Activated CD8-positive, alpha-beta memory T cell treated with anti-CD3 and anti-CD28 coated beads, Interleukin-2, amount 10 ng/mL, durations not matched to agents 7 days and 5 days (primary cell): ENCODE measurements around the gene SULT2A1. TPM values are rescaled to one million over a fixed set of nuclear protein-coding genes. Genes with fewer than 3 reads are reported as not detected.
A peak's percentile ranks its signal among the peaks of the same experiment; 100 is the strongest.
"Not testable (repeated sequence)": the region's sequence is repeated elsewhere in the genome, so short reads cannot be mapped to it uniquely, and the experiment has no call there.

Experiments used
- ATAC-seq: fragments of 150-1000 bp; cut with Tn5 transposase; one replicate; pipeline ENCODE4 v1.10.0; 2021; ENCODE audit warnings: moderate library complexity
- CTCF ChIA-PET: fragments of 350-600 bp; sonication (Branson Sonifier 250); formaldehyde crosslinking; loops from one replicate; lab custom pipeline; 2021; ENCODE audit warnings: antibody characterized with exemption; lab: Charles Lee
- DNase-seq: peaks from one replicate; pipeline ENCODE4 v3.0.0-alpha.2; 2020
- H3K27ac Mint-ChIP-seq: one replicate; pipeline ENCODE4 v1.8.0; 2021; ENCODE audit warnings: mild to moderate bottlenecking, mixed read lengths
- H3K27me3 Mint-ChIP-seq: one replicate; pipeline ENCODE4 v1.8.0; 2021; ENCODE audit warnings: mixed read lengths
- H3K36me3 Mint-ChIP-seq: one replicate; pipeline ENCODE4 v1.8.0; 2021; ENCODE audit warnings: mild to moderate bottlenecking, mixed read lengths
- H3K4me1 Mint-ChIP-seq: one replicate; pipeline ENCODE4 v1.8.0; 2021; ENCODE audit warnings: mixed read lengths
- H3K4me3 Mint-ChIP-seq: one replicate; pipeline ENCODE4 v1.8.0; 2021; ENCODE audit warnings: mild to moderate bottlenecking, moderate library complexity, mixed read lengths
- H3K9me3 Mint-ChIP-seq: one replicate; pipeline ENCODE4 v1.8.0; 2022; ENCODE audit warnings: low read depth, mixed read lengths
- total RNA-seq, 2 experiments: library from RNA; stranded (reverse); gene quantifications; one replicate each; pipeline ENCODE4 v1.2.3, GENCODE V29; 2021

SULT2A1 gene
- total RNA-seq, 2 experiments from 2014 or later: not detected

GRCh38 chr19:47890865-47891621, 4.9 kb upstream of the SULT2A1 start:
- Mint-ChIP-seq H3K27me3 (no peaks in the 10 kb centered on the region), H3K36me3 (no peaks in the 10 kb centered on the region), H3K4me3 (no peak overlapping the region), H3K4me1 (no peaks in the 10 kb centered on the region), H3K27ac (no peak overlapping the region), H3K9me3 (peaks cover 4% of the 10 kb centered on the region)
- DNase-seq (no peak), ATAC-seq (no peak)
- CTCF ChIA-PET: no interaction called here

- no peak for DNase-seq
- CTCF ChIA-PET: no interaction called here
- peaks cover 7% of the 10 kb centered on the region for H3K27me3 Mint-ChIP-seq
- H3K36me3 Mint-ChIP-seq: no peaks in the 10 kb centered on the region
- no peak overlapping the region for H3K4me3 Mint-ChIP-seq
- ATAC-seq: no peak
- no peak overlapping the region for H3K27ac Mint-ChIP-seq
- no peaks in the 10 kb centered on the region for H3K4me1 Mint-ChIP-seq
- no peaks in the 10 kb centered on the region for H3K9me3 Mint-ChIP-seq
Measured at GRCh38 chr19:47885067-47885463, 1.1 kb downstream of the SULT2A1 start.

- Mint-ChIP-seq H3K9me3 (peaks cover 3% of the 10 kb centered on the region), H3K27ac (no peak overlapping the region), H3K27me3 (peaks cover 7% of the 10 kb centered on the region), H3K4me3 (no peak overlapping the region), H3K36me3 (no peaks in the 10 kb centered on the region), H3K4me1 (no peaks in the 10 kb centered on the region)
- DNase-seq (no peak), ATAC-seq (no peak)
- CTCF ChIA-PET: no interaction called here
Measured at GRCh38 chr19:47882890-47883289, 3.2 kb downstream of the SULT2A1 start.

GRCh38 chr19:47881757-47882156, 4.4 kb downstream of the SULT2A1 start:
- CTCF ChIA-PET: no interaction called here
- peaks cover 3% of the 10 kb centered on the region for H3K9me3 Mint-ChIP-seq

GRCh38 chr19:47879385-47879784, 6.7 kb downstream of the SULT2A1 start:
- H3K36me3 Mint-ChIP-seq, H3K9me3 Mint-ChIP-seq, H3K4me1 Mint-ChIP-seq, DNase-seq, CTCF ChIA-PET, H3K27ac Mint-ChIP-seq, H3K27me3 Mint-ChIP-seq, H3K4me3 Mint-ChIP-seq, ATAC-seq: not testable (repeated sequence)

More at GRCh38 chr19:47881757-47882156, 4.4 kb downstream of the SULT2A1 start:
- Mint-ChIP-seq H3K27ac (no peak overlapping the region), H3K4me1 (no peaks in the 10 kb centered on the region), H3K4me3 (no peak overlapping the region), H3K36me3 (no peaks in the 10 kb centered on the region), H3K27me3 (peaks cover 7% of the 10 kb centered on the region)
- DNase-seq (no peak), ATAC-seq (no peak)

GRCh38 chr19:47878906-47879305, 7.2 kb downstream of the SULT2A1 start:
- H3K27ac Mint-ChIP-seq: no peak overlapping the region
- H3K9me3 Mint-ChIP-seq: peaks cover 3% of the 10 kb centered on the region
- no peak overlapping the region for H3K4me3 Mint-ChIP-seq
- no peak for DNase-seq
- no peak for ATAC-seq
- CTCF ChIA-PET: no interaction called here
- no peaks in the 10 kb centered on the region for H3K27me3 Mint-ChIP-seq
- H3K36me3 Mint-ChIP-seq: no peaks in the 10 kb centered on the region
- no peaks in the 10 kb centered on the region for H3K4me1 Mint-ChIP-seq

GRCh38 chr19:47865166-47865565, 20.9 kb downstream of the SULT2A1 start:
- Mint-ChIP-seq H3K4me1 (no peaks in the 10 kb centered on the region), H3K36me3 (no peaks in the 10 kb centered on the region), H3K27ac (no peak overlapping the region), H3K4me3 (no peak overlapping the region), H3K9me3 (no peaks in the 10 kb centered on the region), H3K27me3 (peaks cover 6% of the 10 kb centered on the region)
- DNase-seq (no peak), ATAC-seq (no peak)
- CTCF ChIA-PET: interaction anchor here (1.0 to 1.5 kb wide), 2 partner anchors 17 to 37 kb away, joined by 4 to 5 read pairs; no protein-coding TSS in a partner anchor

- DNase-seq (peak; percentile 85), ATAC-seq (peak; percentile 89)
- Mint-ChIP-seq H3K9me3 (no peaks in the 10 kb centered on the region), H3K36me3 (no peaks in the 10 kb centered on the region), H3K27me3 (peaks cover 6% of the 10 kb centered on the region), H3K4me3 (no peak overlapping the region), H3K4me1 (no peaks in the 10 kb centered on the region), H3K27ac (no peak overlapping the region)
- CTCF ChIA-PET: interaction anchor here (0.6 to 2.6 kb wide), 10 partner anchors 8 to 73 kb away, joined by 3 to 11 read pairs (median 4); no protein-coding TSS in a partner anchor
Measured at GRCh38 chr19:47863514-47863936, 22.6 kb downstream of the SULT2A1 start.

- DNase-seq: no peak
- Mint-ChIP-seq H3K9me3 (no peaks in the 10 kb centered on the region), H3K27ac (no peak overlapping the region), H3K27me3 (peaks cover 6% of the 10 kb centered on the region), H3K4me1 (no peaks in the 10 kb centered on the region), H3K4me3 (no peak overlapping the region), H3K36me3 (no peaks in the 10 kb centered on the region)
- CTCF ChIA-PET: no interaction called here
- ATAC-seq: no peak
Measured at GRCh38 chr19:47861630-47862029, 24.5 kb downstream of the SULT2A1 start.

GRCh38 chr19:47860602-47861297, 25.4 kb downstream of the SULT2A1 start:
- ATAC-seq: no peak
- no peak for DNase-seq
- CTCF ChIA-PET: no interaction called here
- Mint-ChIP-seq H3K36me3 (no peaks in the 10 kb centered on the region), H3K27ac (no peak overlapping the region), H3K27me3 (peaks cover 6% of the 10 kb centered on the region), H3K4me3 (no peak overlapping the region), H3K4me1 (no peaks in the 10 kb centered on the region), H3K9me3 (no peaks in the 10 kb centered on the region)

GRCh38 chr19:47859838-47860237, 26.3 kb downstream of the SULT2A1 start:
- H3K9me3 Mint-ChIP-seq, H3K36me3 Mint-ChIP-seq, H3K4me3 Mint-ChIP-seq, ATAC-seq, CTCF ChIA-PET, H3K27ac Mint-ChIP-seq, DNase-seq, H3K27me3 Mint-ChIP-seq, H3K4me1 Mint-ChIP-seq: not testable (repeated sequence)

- H3K4me3 Mint-ChIP-seq, DNase-seq, H3K36me3 Mint-ChIP-seq, CTCF ChIA-PET, H3K27me3 Mint-ChIP-seq, H3K4me1 Mint-ChIP-seq, ATAC-seq, H3K9me3 Mint-ChIP-seq, H3K27ac Mint-ChIP-seq: not testable (repeated sequence)
Measured at GRCh38 chr19:47858646-47859285, 27.3 kb downstream of the SULT2A1 start, which contains the start of gene TPRX2. TSS of gene TPRX2 (plus strand) at chr19:47859235. CDS start at chr19:47859247, 12 bp downstream.

- peaks cover 11% of the 10 kb centered on the region for H3K27me3 Mint-ChIP-seq
- not testable (repeated sequence) for H3K36me3 Mint-ChIP-seq, H3K4me1 Mint-ChIP-seq, H3K4me3 Mint-ChIP-seq, H3K27ac Mint-ChIP-seq, DNase-seq, ATAC-seq, H3K9me3 Mint-ChIP-seq
- CTCF ChIA-PET: interaction anchor here (1.1 kb wide), 1 partner anchor 8 kb away, joined by 3 read pairs; no protein-coding TSS in a partner anchor
Measured at GRCh38 chr19:47858231-47858630, 27.9 kb downstream of the SULT2A1 start.
